ENCODE data around the gene KIF27.

- TF ChIP-seq POLR2A (IDR thresholded peaks at IDR 0.05), result no peak
- TF ChIP-seq CTCF (IDR thresholded peaks at IDR 0.05), result no peak
- no peak for TF ChIP-seq EP300 (IDR thresholded peaks at IDR 0.05)
These were observed 15.1 kb downstream of the KIF27 start for GRCh38 chr9:83906144-83906543.

All from stomach (tissue), 4 donors.